Glomerular visceral epithelial cell (primary cell): Measurements from ENCODE around the gene GPR61.

Experiments
- DNase-seq: peaks from one replicate; pipeline ENCODE4 v3.0.0-alpha.2; 2016; ENCODE audit errors: extremely low spot score

Gene GPR61

GRCh38 chr1:109539676-109540075 lies at the start of gene GPR61:
Gene GPR61 (plus strand): TSS chr1:109539872. CDS start chr1:109543023, 3,151 bp downstream.
- no peak for DNase-seq

- DNase-seq, result peak; percentile 63
These were observed 49.4 kb upstream of the GPR61 start for GRCh38 chr1:109490029-109490933.

- no peak for DNase-seq
These were observed 48.8 kb upstream of the GPR61 start for GRCh38 chr1:109490934-109491302.

GRCh38 chr1:109491372-109491771 lies 48.3 kb upstream of the GPR61 start:
- DNase-seq, result no peak

- no peak for DNase-seq
These were observed 46.9 kb upstream of the GPR61 start for GRCh38 chr1:109492779-109493178.

- no peak for DNase-seq
These were observed 46.4 kb upstream of the GPR61 start for GRCh38 chr1:109493227-109493626.

GRCh38 chr1:109493805-109494539 lies 45.7 kb upstream of the GPR61 start, which contains the start of gene CYB561D1:
Gene CYB561D1 (plus strand): TSS chr1:109494094. CDS start chr1:109494140, 46 bp downstream.
- peak; percentile 86 for DNase-seq

- DNase-seq, result no peak
These were observed 43.9 kb upstream of the GPR61 start for GRCh38 chr1:109495738-109496137.

GRCh38 chr1:109497449-109498160 lies 42.1 kb upstream of the GPR61 start:
- no peak for DNase-seq

GRCh38 chr1:109498161-109498801 lies 41.4 kb upstream of the GPR61 start:
- DNase-seq, result peak; percentile 51

GRCh38 chr1:109499081-109499480 lies 40.6 kb upstream of the GPR61 start:
- no peak for DNase-seq

- DNase-seq, result peak; percentile 70
These were observed 39.8 kb upstream of the GPR61 start for GRCh38 chr1:109499661-109500536.

GRCh38 chr1:109500941-109501381 lies 38.7 kb upstream of the GPR61 start:
- no peak for DNase-seq

GRCh38 chr1:109501644-109502363 lies 37.9 kb upstream of the GPR61 start:
- no peak for DNase-seq

GRCh38 chr1:109502364-109502851 lies 37.3 kb upstream of the GPR61 start:
- DNase-seq, result no peak

GRCh38 chr1:109503935-109504334 lies 35.7 kb upstream of the GPR61 start:
- no peak for DNase-seq

GRCh38 chr1:109504974-109505373 lies 34.7 kb upstream of the GPR61 start:
- no peak for DNase-seq

GRCh38 chr1:109508001-109508872 lies 31.4 kb upstream of the GPR61 start:
- DNase-seq, result no peak

GRCh38 chr1:109508873-109509175 lies 30.8 kb upstream of the GPR61 start:
- no peak for DNase-seq
